SK-N-DZ (cell line): Measurements from ENCODE around the gene TIMM23.

Source experiments
- DNase-seq: peaks from one replicate; pipeline ENCODE4 v3.0.0-alpha.2; 2015; ENCODE audit warnings: low spot score
- small RNA-seq, 2 experiments: library from RNA; depleted of rRNA; stranded (forward); fragments of <200 nt; gene quantifications; one replicate each; pipeline ENCODE3, GENCODE V24; 2014

TIMM23 gene

DNA sequence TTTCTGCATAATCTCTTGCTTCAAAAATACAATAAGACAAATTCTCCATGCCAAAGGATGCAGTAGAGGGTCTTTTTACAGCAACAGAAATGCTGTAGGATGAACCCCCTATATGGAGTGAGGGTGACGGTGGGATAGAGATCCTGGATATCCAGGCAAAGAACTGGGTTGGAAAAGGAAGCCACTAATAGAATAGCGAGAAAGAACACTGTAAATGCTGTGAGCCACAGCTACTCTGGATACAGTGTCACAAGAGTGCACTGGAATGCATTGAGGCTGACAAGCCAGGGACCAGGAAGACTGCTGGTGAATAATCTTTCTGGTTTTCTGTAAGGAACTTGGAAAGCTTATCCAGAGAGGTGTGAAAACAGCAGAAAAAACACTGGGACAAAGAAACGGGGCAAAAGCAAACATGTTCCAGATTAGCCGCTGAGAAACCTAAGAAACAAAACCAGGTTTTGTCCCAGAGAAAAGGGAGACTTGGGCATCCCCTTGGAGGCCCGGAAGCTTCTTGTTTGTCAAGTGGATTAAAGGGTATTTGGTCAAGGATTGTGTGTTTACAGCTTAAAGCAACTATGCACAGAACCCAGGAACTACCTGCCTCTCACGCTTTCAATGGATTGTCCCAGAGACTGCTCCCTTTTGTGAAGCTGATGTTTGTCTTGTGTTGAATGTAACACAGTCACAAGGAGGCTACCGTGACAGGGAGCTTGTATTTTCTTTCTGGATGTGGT, 79.9 kb downstream of the TIMM23 start:
- DNase-seq = no peak

DNA sequence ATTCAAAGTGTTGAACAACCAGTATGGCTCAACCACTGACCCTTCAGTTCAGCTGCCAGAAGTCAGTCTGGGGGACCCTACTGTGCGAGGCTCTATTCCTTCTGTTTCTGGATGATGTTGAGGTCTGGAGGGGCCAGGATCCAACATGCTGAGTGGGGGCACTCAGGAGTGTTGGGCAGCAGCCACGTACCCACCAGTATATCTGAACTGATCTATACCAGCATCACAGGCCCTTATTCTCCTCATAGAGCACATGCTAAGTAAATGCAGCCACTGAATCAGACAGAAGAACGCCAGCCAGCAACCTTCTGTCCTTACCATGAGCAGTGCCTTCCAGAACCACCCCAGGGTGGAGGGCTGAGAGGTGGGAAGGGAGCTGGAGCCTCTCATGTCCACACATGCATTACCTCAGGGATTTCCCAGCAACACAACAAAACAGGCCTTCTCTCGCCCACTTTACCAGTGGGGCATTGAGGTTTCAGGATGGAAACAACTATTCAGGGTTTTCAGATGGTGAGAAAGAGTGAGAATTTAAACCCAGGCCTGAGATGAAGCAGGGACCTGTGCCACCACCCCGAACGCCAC, 80.6 kb downstream of the TIMM23 start:
- no peak for DNase-seq

Small RNA genes within 50 kb of the gene (small RNA-seq; reads per million reads assigned to genes)
- 0 reads per million in 2 experiments for gene SNORA74C-1
